Smooth muscle cell (in vitro differentiated cells): ENCODE results near the gene RAB6B. TPM values are rescaled to one million over a fixed set of nuclear protein-coding genes. Genes with fewer than 3 reads are reported as not detected.

Experiments used
- DNase-seq: peaks from one replicate; lab custom pipeline; 2025; ENCODE audit not compliant: unreplicated experiment; lab: John Stamatoyannopoulos, UW
- H2AFZ ChIP-seq: fragments of 200-600 bp; sonication (generic); 2 replicates; pipeline ENCODE4 v1.6.0; 2016; ENCODE audit warnings: antibody characterized with exemption, low read depth, mild to moderate bottlenecking
- H3F3A ChIP-seq: fragments of 200-600 bp; sonication (generic); 2 replicates; pipeline ENCODE4 v1.6.0; 2017; ENCODE audit warnings: antibody characterized with exemption, low read depth
- H3K27ac ChIP-seq: fragments of 200-600 bp; sonication (generic); 2 replicates; pipeline ENCODE4 v1.5.1; 2016; ENCODE audit warnings: low read depth, mild to moderate bottlenecking
- H3K27me3 ChIP-seq: fragments of 200-600 bp; sonication (generic); 2 replicates; pipeline ENCODE4 v1.6.1; 2016; ENCODE audit warnings: low read depth, mild to moderate bottlenecking
- H3K36me3 ChIP-seq: fragments of 200-600 bp; sonication (generic); 2 replicates; pipeline ENCODE4 v1.5.1; 2016; ENCODE audit warnings: low read depth
- H3K4me1 ChIP-seq: fragments of 200-600 bp; sonication (generic); 2 replicates; pipeline ENCODE4 v1.5.1; 2016; ENCODE audit warnings: low read depth
- H3K4me2 ChIP-seq: fragments of 200-600 bp; sonication (generic); 2 replicates; pipeline ENCODE4 v1.6.0; 2016; ENCODE audit warnings: mild to moderate bottlenecking
- H3K4me3 ChIP-seq: fragments of 200-600 bp; sonication (generic); 2 replicates; pipeline ENCODE4 v1.5.1; 2016; ENCODE audit warnings: mild to moderate bottlenecking
- H3K79me2 ChIP-seq: fragments of 200-600 bp; sonication (generic); 2 replicates; pipeline ENCODE4 v1.6.0; 2016; ENCODE audit warnings: low read depth, mild to moderate bottlenecking
- H3K9ac ChIP-seq: fragments of 200-600 bp; sonication (generic); 2 replicates; pipeline ENCODE4 v1.6.0; 2016; ENCODE audit warnings: low read depth
- H3K9me3 ChIP-seq: fragments of 200-600 bp; sonication (generic); replicated peaks from 2 replicates; pipeline ENCODE4 v1.5.1; 2016; ENCODE audit warnings: low read depth
- H4K20me1 ChIP-seq: fragments of 200-600 bp; sonication (generic); 2 replicates; pipeline ENCODE4 v1.6.0; 2016; ENCODE audit warnings: low read depth
- WGBS: methylation state at CpG from one replicate; pipeline ENCODE4 v1.1.7; 2016; ENCODE audit warnings: low lambda C conversion rate; 5-methylcytosine and 5-hydroxymethylcytosine counted together
- polyA plus RNA-seq: library from polyadenylated mRNA; unstranded; fragments of >200 nt; fragmentation: Nextera tagmentation; extraction: Ambion mirVana; gene quantifications from 2 replicates; pipeline ENCODE4 v1.2.1, GENCODE V29; 2016
- total RNA-seq: library from RNA; depleted of rRNA; stranded (reverse); fragments of >200 nt; gene quantifications from 2 replicates; pipeline ENCODE4 v1.2.3, GENCODE V29; 2014
- TF ChIP-seq, protein P1 (sequence below): fragments of 200-600 bp; sonication (generic); IDR thresholded peaks from 2 replicates; pipeline ENCODE4 v1.5.1; 2017; ENCODE audit warnings: borderline replicate concordance, mild to moderate bottlenecking, antibody characterized with exemption; ENCODE audit not compliant: insufficient read depth, poor library complexity, severe bottlenecking

RAB6B gene
- total and polyA plus RNA-seq, 2 experiments from 2014 or later: 1.2 to 2.0 TPM

DNA sequence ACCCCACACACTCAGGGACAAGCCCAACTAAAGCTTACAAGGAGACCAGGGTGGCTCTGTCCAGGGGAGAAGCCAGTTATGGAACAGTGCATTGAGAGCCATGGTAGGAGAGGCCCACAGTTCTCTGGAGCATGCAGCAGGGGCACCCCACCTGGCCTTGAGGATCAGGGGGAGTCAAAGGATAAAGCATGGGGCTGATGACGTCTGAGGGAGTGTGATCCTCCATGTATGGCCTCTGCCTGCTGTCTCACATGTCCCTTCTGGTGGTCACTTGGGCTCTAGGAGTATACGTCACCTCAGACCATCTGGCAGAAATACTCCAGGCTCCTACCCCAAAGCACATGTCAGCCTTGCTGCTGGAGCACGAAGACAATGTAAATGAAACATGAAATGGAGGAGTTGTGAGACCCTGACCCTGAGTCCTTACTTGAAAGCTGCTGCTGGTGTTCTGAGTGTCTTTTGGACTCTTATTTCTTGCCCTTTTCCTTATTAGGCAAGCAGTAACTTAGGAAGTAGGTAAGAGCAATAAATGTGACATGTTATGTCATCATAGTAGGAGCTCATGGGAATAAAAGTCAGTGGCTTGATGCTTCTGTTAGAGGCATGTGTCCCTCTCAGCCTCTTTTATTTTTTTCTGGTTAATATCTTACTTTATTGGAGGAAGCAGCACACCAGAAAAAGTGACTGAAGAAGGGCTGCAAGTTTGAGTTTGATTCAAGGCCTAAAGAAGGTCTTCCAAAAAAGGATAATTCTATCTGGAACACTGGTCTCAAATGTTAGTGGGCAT is 74.6 kb downstream of the RAB6B start:
- 95% methylated on average over 3 of the region's 3 CpGs for WGBS
- H3K4me1 ChIP-seq: no peaks in the 10 kb centered on the region
- H2AFZ ChIP-seq: no peak overlapping the region
- H3F3A ChIP-seq: no peaks in the 10 kb centered on the region
- H3K9me3 ChIP-seq: no peaks in the 10 kb centered on the region
- no peak overlapping the region for H3K4me2 ChIP-seq
- H3K27ac ChIP-seq: no peak overlapping the region
- H3K4me3 ChIP-seq: no peak overlapping the region
- TF ChIP-seq, protein P1, sequence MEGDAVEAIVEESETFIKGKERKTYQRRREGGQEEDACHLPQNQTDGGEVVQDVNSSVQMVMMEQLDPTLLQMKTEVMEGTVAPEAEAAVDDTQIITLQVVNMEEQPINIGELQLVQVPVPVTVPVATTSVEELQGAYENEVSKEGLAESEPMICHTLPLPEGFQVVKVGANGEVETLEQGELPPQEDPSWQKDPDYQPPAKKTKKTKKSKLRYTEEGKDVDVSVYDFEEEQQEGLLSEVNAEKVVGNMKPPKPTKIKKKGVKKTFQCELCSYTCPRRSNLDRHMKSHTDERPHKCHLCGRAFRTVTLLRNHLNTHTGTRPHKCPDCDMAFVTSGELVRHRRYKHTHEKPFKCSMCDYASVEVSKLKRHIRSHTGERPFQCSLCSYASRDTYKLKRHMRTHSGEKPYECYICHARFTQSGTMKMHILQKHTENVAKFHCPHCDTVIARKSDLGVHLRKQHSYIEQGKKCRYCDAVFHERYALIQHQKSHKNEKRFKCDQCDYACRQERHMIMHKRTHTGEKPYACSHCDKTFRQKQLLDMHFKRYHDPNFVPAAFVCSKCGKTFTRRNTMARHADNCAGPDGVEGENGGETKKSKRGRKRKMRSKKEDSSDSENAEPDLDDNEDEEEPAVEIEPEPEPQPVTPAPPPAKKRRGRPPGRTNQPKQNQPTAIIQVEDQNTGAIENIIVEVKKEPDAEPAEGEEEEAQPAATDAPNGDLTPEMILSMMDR: no peak
- no peak for DNase-seq
- no peaks in the 10 kb centered on the region for H3K79me2 ChIP-seq
- H3K36me3 ChIP-seq: peaks cover 25% of the 10 kb centered on the region
- H3K27me3 ChIP-seq: no peaks in the 10 kb centered on the region
- H3K9ac ChIP-seq: no peak overlapping the region
- H4K20me1 ChIP-seq: peaks cover 33% of the 10 kb centered on the region

DNA sequence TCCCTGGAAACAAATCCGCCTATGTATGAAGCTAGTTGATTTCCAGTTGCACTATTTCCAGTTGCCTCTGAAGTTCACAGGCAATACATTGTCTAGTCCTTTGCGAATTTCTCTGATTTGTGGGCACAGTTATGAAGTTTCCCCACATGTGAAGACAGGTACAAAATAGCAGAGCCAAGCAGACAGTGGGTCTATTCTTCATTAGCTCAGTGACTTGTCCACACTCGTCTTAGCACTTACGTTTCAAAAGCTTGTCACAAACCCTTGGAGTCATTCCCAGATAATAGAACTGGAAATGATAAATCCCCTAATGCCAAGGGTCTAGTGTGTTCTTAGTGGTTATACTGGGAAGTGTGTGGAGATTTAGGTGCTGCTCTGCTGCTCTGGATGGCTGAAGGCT is 75.6 kb downstream of the RAB6B start:
- Histone ChIP-seq H3K79me2 (no peaks in the 10 kb centered on the region), H3F3A (no peaks in the 10 kb centered on the region), H3K4me3 (no peak overlapping the region), H3K4me1 (no peaks in the 10 kb centered on the region), H3K27me3 (no peaks in the 10 kb centered on the region), H2AFZ (no peak overlapping the region), H3K9me3 (no peaks in the 10 kb centered on the region), H3K36me3 (peaks cover 31% of the 10 kb centered on the region), H3K9ac (no peak overlapping the region), H4K20me1 (peaks cover 38% of the 10 kb centered on the region), H3K4me2 (no peak overlapping the region), H3K27ac (no peak overlapping the region)
- WGBS: 93% methylated on average over 4 of the region's 4 CpGs
- TF ChIP-seq, protein P1: no peak
- DNase-seq: no peak

DNA sequence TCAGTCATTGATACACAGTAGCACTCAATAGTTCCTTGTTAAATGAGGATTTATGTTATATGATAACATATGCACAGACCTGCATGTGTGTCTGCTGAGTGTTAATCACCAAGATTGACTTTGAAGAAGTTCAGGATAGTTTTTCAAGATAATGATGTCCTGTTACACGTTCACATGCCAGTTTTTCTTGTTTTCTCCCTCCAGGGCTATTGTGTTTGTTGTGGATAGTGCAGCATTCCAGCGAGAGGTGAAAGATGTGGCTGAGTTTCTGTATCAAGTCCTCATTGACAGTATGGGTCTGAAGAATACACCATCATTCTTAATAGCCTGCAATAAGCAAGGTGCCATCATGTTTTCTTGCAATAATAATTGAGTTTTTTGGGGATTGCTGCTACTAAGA is 80.3 kb downstream of the RAB6B start:
- Histone ChIP-seq H3K27ac (no peak overlapping the region), H3K4me1 (no peaks in the 10 kb centered on the region), H3K79me2 (no peaks in the 10 kb centered on the region), H3K4me3 (no peak overlapping the region), H3K27me3 (no peaks in the 10 kb centered on the region), H3K9ac (no peak overlapping the region), H3F3A (no peaks in the 10 kb centered on the region), H3K9me3 (no peaks in the 10 kb centered on the region), H4K20me1 (peaks cover 32% of the 10 kb centered on the region), H3K4me2 (no peak overlapping the region), H3K36me3 (peaks cover 38% of the 10 kb centered on the region), H2AFZ (no peak overlapping the region)
- TF ChIP-seq, protein P1: no peak
- WGBS: 57% methylated on average over 2 of the region's 2 CpGs
- no peak for DNase-seq

GRCh38 chr3:133812872-133813271 is 82.8 kb downstream of the RAB6B start:
- no peak overlapping the region for H3K4me3 ChIP-seq
- peaks cover 18% of the 10 kb centered on the region for H4K20me1 ChIP-seq
- no peak overlapping the region for H3K4me2 ChIP-seq
- no peaks in the 10 kb centered on the region for H3K4me1 ChIP-seq
- 88% methylated on average over 1 of the region's 1 CpG for WGBS
- DNase-seq: no peak
- peaks cover 7% of the 10 kb centered on the region for H3K79me2 ChIP-seq
- no peaks in the 10 kb centered on the region for H3K27me3 ChIP-seq
- peaks cover 28% of the 10 kb centered on the region for H3K36me3 ChIP-seq
- H3K9ac ChIP-seq: no peak overlapping the region
- H2AFZ ChIP-seq: no peak overlapping the region
- no peaks in the 10 kb centered on the region for H3F3A ChIP-seq
- TF ChIP-seq, protein P1: no peak
- H3K27ac ChIP-seq: no peak overlapping the region
- H3K9me3 ChIP-seq: no peaks in the 10 kb centered on the region
